Left renal pelvis (tissue), 4 donors: ENCODE measurements around the gene PPP1CC. TPM values are rescaled to one million over a fixed set of nuclear protein-coding genes. Genes with fewer than 3 reads are reported as not detected.
A peak's percentile ranks its signal among the peaks of the same experiment; 100 is the strongest.
"Not testable (repeated sequence)": the region's sequence is repeated elsewhere in the genome, so short reads cannot be mapped to it uniquely, and the experiment has no call there.

Source experiments
- DNase-seq, 4 donors: peaks; one replicate each; pipeline ENCODE4 v3.0.0-alpha.2; 2013; ENCODE audit warnings: low read depth in 4 of 4, low spot score in 3 of 4
- polyA plus RNA-seq, 4 donors: library from polyadenylated mRNA; unstranded; fragments of 120-200 nt; gene quantifications; one replicate each; pipeline ENCODE4 v1.2.1, GENCODE V29; 2013; ENCODE audit not compliant: insufficient read length in 4 of 4

PPP1CC gene
- polyA plus RNA-seq, 4 donors, result 181 to 216 (median 196) TPM

DNA sequence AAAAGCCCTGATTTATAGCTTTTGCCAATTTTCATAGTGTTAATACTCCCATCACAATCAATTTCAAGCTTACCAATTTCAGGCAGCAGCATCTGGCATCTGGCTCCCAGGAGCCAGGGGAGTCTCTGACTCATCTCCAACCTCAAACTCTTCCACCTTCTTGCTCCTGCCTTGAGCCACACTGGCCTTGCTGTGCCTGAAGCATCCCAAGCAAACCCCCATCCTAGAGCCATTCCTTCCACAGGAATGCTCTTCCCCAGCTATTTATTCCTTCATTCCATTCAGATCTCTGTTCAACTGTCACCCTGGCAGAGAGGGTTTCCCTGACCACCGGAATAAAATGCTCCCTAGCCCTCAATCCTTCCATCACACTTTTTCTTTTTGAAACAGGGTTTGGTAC is 13.9 kb upstream of the PPP1CC start:
- no peak for DNase-seq

DNA sequence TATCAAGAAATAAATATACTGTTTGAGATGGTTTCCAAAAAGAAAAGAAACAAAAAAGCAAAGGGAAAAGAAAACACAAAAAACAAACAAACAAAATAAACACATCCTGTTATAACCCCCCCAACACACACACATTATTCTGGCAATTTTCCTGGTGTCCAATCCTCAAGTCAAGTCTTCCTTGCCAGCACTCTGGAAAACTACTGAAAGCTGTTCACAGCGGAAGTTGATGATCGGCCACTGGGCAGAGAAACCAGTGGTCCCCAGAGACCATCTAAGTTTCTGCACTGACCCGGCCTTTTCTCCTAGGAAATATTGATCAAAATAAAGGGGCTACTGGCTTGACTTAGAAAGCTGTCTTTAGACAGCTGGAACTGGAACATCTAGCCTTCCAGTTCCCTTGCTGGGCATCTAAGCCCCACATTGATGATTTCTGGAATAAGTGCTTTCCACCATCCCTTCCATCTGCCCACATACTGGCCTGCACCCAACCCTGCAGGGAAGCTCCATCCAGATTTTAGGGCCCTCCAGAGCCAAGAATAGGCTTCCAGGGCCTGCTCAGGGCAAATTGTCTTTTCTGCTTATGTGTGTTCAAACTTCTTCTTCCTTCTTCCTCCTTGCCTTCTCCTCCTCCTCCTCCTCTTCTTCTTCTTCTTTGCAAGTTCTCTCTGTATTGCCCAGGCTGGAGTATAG is 11.6 kb upstream of the PPP1CC start:
- DNase-seq, result no peak

DNA sequence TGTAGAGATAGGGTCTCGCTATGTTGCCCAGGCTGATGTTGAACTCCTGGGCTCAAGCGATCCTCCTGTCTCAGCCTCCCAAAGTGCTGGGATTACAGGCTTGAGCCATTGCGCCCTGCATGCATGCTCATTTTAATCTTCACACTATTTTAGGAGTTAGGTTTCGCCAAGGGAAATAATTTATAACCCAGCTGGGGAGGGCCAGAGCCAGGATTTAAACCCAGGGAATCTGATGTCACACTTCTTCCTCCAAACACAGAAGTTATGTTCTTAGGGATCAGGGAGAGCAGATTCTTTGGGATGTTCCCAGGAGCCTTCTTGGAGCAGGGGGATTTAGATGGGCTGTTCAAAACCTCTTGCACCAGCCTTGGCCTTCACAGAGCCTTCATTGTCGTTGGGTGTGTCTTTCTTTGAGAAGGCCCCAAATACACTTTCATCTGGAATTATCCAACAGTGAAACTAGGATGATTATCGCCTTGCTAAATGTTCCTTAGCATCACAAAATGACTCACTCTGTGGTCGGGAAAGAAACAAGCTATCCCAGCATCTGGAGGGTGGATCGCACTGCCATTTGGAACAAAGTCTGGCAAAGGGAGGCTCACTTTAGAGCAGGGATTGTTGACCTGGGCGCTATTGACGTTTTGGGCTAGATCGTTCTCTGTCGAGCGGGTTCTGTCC is 8.2 kb upstream of the PPP1CC start:
- no peak for DNase-seq

DNA sequence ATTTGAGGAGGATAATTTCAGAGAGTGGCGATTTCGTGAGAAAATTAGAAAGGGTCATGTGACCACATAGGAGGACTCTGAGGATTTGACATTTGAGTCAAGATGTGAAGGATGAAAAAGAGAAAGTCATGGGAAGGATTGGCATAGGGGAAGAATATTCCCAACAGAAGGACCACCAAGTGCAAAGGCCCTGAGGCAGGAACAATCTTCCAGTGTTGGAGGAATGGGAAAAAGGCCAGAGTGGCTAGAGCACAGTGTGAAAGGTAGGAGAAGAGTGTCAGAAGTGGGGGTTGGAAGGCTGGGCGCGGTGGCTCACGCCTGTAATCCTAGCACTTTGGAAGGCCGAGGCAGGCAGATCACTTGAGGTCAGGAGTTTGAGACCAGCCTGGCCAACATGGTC is 3.9 kb upstream of the PPP1CC start:
- no peak for DNase-seq

DNA sequence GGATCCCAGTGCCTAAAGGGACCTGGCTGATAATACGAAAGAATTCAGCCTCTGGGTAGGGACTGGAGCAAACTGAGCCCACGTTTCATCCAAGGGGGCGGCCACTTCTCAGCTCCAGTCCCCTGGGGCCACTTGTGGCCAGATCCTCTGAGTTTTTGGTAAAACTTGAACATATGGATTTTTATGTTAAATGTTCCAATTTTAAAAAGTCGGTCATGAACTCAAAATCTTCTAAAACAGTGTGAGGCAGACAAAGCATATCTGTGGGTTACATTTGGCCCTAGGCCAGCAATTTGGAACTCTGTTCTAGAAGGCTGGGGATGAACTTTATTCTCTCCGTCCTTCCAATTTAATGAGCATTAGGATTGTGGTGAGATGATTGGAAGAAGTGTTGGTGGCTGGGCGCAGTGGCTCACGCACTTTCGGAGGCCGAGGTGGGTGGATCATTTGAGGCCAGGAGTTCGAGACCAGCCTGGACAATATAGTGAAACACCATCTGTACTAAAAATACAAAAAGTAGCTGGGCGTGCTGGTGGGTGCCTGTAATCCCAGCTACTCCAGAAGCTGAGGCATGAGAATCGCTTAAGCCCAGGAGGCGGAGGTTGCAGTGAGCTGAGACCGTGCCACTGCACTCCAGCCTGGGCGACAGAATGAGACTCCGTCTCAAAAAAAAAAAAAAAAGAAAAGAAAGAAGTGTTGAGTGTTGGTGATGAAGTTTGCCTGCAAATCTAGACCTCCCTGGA is 3.0 kb upstream of the PPP1CC start:
- DNase-seq, result no peak

DNA sequence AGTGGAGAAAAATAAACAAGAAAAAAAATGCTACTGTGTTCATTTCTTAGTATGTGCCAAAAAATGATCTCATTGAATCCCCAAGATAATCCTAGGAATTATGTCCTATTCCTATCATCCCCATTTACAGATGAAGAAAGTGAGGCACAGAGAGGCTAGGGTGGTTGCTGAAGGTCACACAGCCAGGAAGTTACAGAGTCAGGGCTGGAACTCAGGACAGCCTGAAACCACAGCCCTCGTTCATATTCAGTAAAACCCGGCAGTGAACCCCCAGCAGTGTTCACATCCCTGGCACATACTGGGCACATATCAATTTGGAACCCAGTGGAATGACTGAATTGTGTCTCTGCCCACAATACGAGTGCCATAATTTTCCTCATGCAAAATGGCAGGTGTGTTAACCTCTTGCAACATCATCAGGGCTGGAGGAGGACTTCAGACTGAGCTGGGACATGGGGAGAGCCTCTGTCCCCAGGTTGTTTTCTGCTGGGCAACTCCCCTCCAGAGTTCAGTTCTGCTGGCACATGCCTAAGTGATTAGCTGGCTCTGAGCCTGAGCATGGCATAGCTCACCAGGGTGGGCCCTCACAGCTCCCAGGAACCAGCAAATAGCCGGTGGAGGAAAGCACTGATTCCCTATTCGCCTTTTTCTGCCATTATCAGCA is 2.0 kb upstream of the PPP1CC start:
- no peak for DNase-seq

DNA sequence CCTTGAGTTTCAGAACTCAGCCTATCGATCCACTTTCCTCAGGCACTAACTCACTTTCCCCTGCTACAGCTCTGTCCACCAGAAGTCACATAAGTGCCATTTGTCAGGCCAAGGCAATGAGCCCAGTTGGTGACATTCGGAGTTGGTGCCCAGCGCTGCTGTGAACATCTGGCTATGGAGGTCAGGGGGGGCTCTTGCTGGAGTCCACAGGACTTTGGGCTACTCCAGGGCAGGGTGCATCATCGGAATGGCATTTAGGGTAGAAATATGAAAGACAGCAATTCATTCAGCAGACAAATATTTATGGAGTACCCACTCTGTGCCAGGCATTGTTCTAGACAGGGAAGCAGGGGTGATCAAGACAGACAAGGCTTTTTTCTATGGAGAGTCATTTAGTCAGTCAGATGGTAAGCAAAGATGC is 1.5 kb upstream of the PPP1CC start:
- DNase-seq, result no peak

DNA sequence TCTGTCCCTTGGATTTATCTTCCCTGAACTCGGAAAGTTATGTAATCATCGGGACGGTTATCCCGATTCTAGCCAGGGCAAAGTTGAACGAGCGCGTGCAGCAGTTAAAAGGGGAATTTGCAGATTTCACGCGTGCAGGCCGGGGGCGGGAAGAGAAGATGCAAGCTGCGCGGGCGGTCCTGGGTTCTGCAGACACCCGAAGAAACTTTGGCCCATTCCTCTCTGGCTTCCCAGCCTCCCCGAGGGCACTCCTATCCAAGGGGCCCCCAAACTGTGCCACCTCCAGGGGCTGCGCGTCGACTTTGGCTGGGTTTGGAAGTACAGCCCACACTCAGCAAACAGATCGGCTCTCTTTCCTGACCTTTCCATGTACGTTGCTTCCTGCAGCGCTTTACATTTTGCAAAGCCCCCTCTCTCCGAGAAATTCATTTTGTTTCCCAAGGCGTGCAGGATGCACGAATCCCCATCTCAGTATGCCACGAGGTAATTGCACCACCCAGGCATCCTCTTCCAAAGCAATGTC is 941 bp upstream of the PPP1CC start:
- DNase-seq, result no peak

DNA sequence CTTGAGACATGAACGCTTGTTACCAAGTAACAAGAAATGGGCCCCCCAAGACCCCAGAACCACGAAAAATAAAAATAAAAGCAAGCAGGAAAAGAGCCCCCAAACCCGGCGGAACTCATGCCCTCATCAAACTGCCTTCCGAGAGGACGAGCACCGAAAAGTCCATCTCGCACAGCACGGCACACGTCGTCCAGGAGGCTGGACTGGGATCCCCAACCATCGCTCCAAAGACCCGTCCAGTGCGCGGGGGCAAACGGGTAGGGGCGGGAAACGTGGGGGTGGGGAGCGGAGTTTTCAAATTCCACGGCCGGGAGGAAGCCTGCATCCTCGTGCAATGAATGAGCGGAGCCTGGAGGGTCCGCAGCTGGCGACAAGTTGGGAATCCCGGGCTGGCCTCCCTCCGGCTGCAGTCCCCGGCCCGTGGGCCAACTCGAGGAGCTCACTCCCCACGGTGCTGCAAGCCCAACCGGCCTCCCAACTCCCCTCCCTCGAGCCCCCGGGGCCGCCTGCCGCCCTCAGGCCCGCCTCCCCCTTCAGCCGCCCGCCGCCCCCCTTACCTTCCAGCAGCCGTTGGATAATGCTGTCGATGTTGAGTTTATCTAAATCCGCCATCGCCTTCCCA is 484 bp downstream of the PPP1CC start:
- peak in 1 of 4 donors; percentile 31 for DNase-seq

DNA sequence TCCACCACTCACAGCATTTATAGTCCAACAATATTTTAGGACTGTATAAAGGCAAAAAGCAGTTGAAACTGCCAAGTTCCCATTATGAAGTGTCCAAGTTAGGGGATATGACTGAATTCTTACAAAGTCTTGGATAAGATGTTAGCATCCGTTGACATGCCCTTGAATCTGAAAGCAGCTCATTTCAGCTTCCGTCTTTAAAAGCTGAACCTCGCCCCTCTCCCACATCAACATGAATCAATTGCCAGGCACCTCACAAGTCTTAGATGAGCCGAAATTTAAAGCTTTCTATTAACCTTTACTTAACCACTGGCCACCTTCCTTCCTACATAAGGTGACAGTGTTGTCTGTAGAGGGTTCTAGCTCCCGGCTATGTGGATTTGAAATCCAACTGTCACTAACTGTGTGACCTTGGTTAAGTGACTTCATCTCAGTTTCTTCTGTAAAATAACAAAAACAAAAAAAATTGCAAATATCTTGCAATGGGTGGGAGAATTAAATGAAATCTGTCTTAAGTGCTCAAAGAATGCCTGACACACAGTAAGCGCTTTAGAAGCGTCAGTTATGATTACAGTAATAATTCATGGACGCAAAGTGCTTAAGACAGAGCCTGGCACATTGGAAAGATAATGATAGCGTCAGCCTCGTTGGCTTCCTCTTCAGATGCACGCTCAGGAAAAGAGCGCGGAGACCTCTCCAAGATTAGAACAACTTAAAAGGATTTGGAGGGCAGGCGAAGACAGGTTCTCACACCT is 1.2 kb downstream of the PPP1CC start:
- peak in 1 of 4 donors; percentile 12 for DNase-seq

DNA sequence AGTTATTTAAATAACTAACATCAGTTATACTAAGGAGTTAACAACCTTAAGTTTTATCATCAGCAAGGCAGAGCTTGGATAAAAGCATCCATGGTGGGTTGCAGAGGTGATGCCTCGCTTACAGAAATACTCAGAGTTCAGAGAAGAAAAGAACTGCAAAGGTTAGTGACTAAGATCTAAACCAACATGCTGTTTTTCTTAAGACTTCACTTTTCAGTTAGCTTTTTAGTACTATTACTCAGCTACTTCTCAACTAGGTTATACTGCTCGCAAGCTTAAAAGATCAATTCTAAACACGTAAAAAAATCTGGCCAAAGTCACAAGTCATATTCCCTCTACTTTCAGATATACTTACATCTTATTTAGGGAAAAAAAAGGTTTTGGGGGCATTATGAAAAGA is 2.8 kb downstream of the PPP1CC start:
- no peak for DNase-seq

DNA sequence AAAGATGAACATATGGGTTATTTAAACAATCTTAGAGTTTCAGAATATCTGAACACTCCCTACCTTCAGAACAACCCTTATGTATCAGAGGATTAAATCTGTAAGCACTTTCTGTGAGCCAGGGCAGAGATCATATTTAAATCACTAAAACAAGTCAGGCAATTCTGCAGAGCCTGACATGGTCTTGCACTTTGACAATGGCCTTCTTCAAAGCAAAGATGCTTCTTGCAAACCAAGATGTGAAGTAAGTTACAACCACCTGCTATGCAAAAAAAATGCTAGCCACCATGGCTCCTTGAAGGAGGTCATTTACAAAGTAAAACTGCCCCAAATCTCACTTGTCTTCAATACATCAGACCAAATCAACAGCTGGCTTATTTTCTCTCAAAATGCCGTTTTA is 3.2 kb downstream of the PPP1CC start:
- DNase-seq, result no peak

DNA sequence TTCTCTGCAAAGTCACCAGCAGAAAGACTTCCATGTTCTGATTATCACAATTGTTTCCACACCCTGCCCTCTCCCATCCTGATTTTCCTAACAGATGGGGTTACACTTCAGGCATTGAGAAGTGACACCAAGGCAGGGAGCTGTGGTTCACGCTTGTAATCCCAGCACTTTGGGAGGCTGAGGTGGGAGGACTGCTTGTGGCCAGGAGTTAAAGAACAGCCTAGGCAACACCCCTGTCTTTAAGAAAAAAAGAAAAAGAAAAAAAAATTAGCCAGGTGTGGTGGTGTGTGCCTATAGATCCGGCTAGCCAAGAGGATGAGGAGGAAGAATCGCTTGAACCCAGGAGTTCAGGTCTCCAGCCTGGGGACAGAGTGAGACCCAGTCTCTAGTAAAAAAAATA is 5.2 kb downstream of the PPP1CC start:
- no peak for DNase-seq

DNA sequence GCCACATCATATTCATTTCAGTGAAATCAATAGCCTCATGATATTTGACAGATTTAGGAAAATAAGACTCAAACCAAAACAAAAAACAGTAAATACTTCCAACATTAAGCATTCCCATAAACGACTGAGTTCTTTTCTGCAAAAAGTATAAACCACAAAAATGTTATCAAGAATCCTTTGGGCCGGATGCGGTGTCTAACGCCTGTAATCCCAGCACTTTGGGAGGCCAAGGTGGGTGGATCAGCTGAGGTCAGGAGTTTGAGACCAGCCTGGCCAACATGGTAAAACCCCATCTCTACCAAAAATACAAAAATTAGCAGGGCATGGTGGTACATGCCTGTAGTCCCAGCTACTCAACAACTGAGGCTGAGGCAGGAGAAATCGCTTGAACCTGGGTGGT is 5.7 kb downstream of the PPP1CC start:
- not testable (repeated sequence) for DNase-seq

DNA sequence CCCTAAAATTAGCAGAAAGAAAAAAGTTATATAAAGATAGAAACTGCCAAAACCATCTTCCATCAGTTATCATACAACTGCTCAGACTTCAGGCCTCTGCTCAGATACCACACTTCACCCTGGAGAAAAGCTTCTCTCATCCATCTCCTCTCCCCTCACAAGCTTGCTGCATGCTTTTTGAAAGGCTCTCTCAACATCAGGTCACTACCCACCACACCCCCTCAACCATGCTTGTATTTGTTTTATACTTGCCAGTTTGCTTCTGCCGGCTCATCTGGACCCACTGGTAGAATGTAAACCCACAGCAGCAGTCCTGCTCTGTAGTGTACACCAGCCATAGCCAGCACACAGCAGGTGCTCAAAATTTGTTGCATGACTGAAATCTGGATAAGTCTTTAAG is 8.8 kb downstream of the PPP1CC start:
- no peak for DNase-seq

DNA sequence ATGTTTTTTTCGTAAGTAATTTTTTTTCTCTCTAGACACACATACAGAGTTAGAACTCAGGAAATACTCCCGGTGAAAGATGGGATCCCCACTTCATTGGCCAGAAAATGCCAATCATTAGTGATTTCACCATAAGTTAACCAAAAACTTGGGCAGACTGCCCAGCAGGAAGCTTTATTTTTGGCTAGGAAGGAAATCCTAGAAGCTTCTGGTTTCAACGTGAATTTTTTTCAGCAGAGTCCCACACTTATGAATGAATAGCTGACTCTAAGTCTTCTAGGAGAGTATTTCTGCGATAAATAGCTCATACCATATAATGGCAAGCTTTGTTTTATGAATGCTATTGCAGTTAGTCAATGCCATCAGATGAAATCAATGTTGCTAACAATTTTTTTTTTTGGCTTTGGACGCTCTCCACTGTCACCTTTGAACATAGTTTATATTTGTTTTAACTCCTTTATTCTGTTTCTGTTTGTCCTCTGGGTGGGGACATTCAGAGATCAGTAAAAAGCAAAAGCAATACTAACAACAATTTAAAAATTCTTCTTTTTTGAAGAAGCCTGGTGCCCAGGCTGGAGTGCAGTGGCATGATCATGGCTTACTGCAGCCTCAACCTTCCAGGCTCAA is 9.5 kb downstream of the PPP1CC start:
- no peak for DNase-seq

DNA sequence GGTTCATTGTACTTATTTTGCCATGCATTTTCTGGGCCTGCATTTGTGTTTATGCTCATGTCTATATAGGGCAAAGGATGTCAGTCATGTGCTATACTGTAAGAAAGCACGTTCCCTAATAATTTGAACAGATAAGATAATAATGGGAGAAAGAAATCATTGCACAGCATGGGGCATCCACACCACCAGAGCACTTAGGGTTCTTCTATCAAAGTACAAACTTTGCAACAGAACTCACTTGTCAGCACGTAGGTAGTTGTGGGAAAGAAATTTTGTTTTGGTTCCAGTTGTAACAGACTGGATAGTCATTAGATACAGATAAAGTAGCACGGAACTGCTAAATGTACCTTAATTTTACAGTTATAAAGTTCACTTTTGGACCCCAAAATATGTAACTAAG is 10.1 kb downstream of the PPP1CC start:
- no peak for DNase-seq

DNA sequence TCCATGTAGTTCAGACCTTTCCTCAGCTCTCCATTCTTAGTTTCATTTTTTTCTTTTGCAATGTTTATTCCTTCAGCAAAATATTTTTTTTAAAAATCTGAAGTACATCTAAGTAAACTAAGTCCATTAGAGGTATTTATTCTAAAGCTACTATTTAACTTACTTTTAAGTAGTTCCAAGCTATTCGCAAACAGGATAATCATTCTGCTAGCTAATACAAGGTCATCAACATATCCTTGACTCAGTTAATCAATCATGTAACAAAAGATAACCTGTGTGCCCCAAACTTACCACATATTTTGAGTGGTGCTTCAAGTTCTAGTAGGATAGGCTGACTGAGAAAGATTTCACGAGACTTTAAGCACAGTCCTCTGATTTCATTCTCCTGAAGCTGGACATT is 11.2 kb downstream of the PPP1CC start:
- DNase-seq, result no peak

DNA sequence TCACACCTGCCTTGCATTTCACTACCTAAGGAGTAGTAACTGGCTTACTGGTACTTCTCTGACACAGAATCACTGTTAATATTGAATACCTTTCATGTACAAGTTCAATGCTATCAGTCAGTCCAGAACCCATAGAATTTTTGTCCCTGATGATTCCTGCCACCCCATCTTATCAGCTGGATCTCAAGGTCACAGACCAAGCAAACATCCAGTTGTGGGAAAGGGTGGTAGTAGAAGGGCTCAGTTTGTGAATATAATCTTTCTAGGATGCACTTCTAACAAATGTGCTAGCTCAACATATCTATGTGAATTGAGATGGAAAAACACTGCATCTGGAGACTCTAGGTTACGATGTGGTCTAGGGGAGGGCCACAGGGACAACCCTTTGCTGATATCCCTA is 14.1 kb downstream of the PPP1CC start:
- DNase-seq, result no peak
